Brain microvascular endothelial cell (primary cell): ENCODE measurements around the gene XPA.

ENCODE experiments used
- DNase-seq: peaks from one replicate; pipeline ENCODE4 v3.0.0-alpha.2; 2020
- H3K27ac ChIP-seq: fragments of 250-450 bp; sonication (Bioruptor Pico); 2 replicates; pipeline ENCODE4 v1.5.1; 2020; ENCODE audit warnings: mild to moderate bottlenecking, moderate library complexity
- H3K27me3 ChIP-seq: fragments of 250-450 bp; sonication (Bioruptor Pico); replicated peaks from 2 replicates; pipeline ENCODE4 v1.5.1; 2020; ENCODE audit warnings: mild to moderate bottlenecking
- H3K36me3 ChIP-seq: fragments of 250-450 bp; sonication (Bioruptor Pico); replicated peaks from 2 replicates; pipeline ENCODE4 v1.5.1; 2020; ENCODE audit warnings: mild to moderate bottlenecking
- H3K4me3 ChIP-seq: 2 replicates; pipeline ENCODE4 v1.5.1; 2011; ENCODE audit warnings: low read depth, mild to moderate bottlenecking, control low read depth, low read length, moderate library complexity
- CTCF ChIP-seq: IDR thresholded peaks from 2 replicates; pipeline ENCODE4 v1.5.1; 2011; ENCODE audit warnings: low read depth, mild to moderate bottlenecking, moderate library complexity, low read length, control low read depth, inconsistent platforms; ENCODE audit errors: missing control alignments
- in situ Hi-C: cut with HindIII; loops from 2 replicates; pipeline ENCODE4 v1.10.0; 2017; ENCODE audit warnings: low sequenced_read_pairs, low pct_ligation_motif_present

Gene XPA

GRCh38 chr9:97710356-97711222 is 13.4 kb upstream of the XPA start:
- H3K27ac ChIP-seq, result no peak overlapping the region
- peak; percentile 62 for DNase-seq
- H3K4me3 ChIP-seq, result no peak overlapping the region
- H3K27me3 ChIP-seq, result peaks cover 10% of the 10 kb centered on the region
- in situ Hi-C loops, result loop anchor here (25.0 kb wide), 1 partner anchor 202 kb away; the partner anchor contains the start of gene TRMO
- peak; percentile 82 for TF ChIP-seq CTCF
- H3K36me3 ChIP-seq, result no peaks in the 10 kb centered on the region

- no peak for TF ChIP-seq CTCF
- in situ Hi-C loops, result loop anchor here (25.0 kb wide), 1 partner anchor 206 kb away; the partner anchor contains the start of gene TRMO
- no peaks in the 10 kb centered on the region for H3K36me3 ChIP-seq
- no peak overlapping the region for H3K4me3 ChIP-seq
- peaks cover 10% of the 10 kb centered on the region for H3K27me3 ChIP-seq
- no peak overlapping the region for H3K27ac ChIP-seq
- no peak for DNase-seq
Observed at GRCh38 chr9:97706246-97706645, 9.1 kb upstream of the XPA start.

GRCh38 chr9:97705354-97705950 is 8.3 kb upstream of the XPA start:
- no peak overlapping the region for H3K27ac ChIP-seq
- H3K36me3 ChIP-seq, result no peaks in the 10 kb centered on the region
- H3K4me3 ChIP-seq, result no peak overlapping the region
- in situ Hi-C loops, result loop anchor here (25.0 kb wide), 1 partner anchor 207 kb away; the partner anchor contains the start of gene TRMO
- TF ChIP-seq CTCF, result no peak
- H3K27me3 ChIP-seq, result peaks cover 10% of the 10 kb centered on the region
- DNase-seq, result peak; percentile 32

GRCh38 chr9:97704851-97705250 is 7.7 kb upstream of the XPA start:
- H3K27me3 ChIP-seq, result peaks cover 10% of the 10 kb centered on the region
- H3K27ac ChIP-seq, result no peak overlapping the region
- TF ChIP-seq CTCF, result no peak
- no peaks in the 10 kb centered on the region for H3K36me3 ChIP-seq
- peak; percentile 22 for DNase-seq
- in situ Hi-C loops, result loop anchor here (25.0 kb wide), 1 partner anchor 207 kb away; the partner anchor contains the start of gene TRMO
- H3K4me3 ChIP-seq, result no peak overlapping the region

- TF ChIP-seq CTCF, result no peak
- DNase-seq, result no peak
- no peak overlapping the region for H3K4me3 ChIP-seq
- in situ Hi-C loops, result loop anchor here (25.0 kb wide), 1 partner anchor 208 kb away; the partner anchor contains the start of gene TRMO
- no peaks in the 10 kb centered on the region for H3K36me3 ChIP-seq
- peaks cover 10% of the 10 kb centered on the region for H3K27me3 ChIP-seq
- peak overlapping the region; percentile 62 for H3K27ac ChIP-seq
Observed at GRCh38 chr9:97704345-97704677, 7.2 kb upstream of the XPA start.
